Tibial artery (tissue), 4 donors: Measurements from ENCODE around the gene CYP26C1.

ENCODE experiments used
- DNase-seq, 2 donors: peaks; one replicate each; pipeline ENCODE4 v3.0.0-alpha.2; 2019
- H3K27ac ChIP-seq, 2 donors: fragments of 200-600 bp; sonication (generic) in 1 of 2; 1 replicate in 1 of 2; 2 replicates in 1 of 2; pipeline ENCODE4 v1.5.1; 2018 to 2019; ENCODE audit warnings: mild to moderate bottlenecking in 1 of 2
- H3K27me3 ChIP-seq, 2 donors: fragments of 200-600 bp; sonication (generic) in 1 of 2; one replicate each; pipeline versions ENCODE4 v1.5.1 to v1.6.0; 2016 to 2019
- H3K36me3 ChIP-seq, 3 donors: fragments of 200-600 bp; sonication (generic) in 2 of 3; one replicate each; pipeline ENCODE4 v1.5.1; 2016 to 2019; ENCODE audit warnings: mild to moderate bottlenecking in 2 of 3
- H3K4me1 ChIP-seq, 4 donors: fragments of 200-600 bp; sonication (generic) in 2 of 4; 1 replicate in 3 of 4; 2 replicates in 1 of 4; pipeline ENCODE4 v1.5.1; 2016 to 2019
- H3K4me3 ChIP-seq, 2 donors: fragments of 200-600 bp; sonication (generic) in 1 of 2; 1 replicate in 1 of 2; 2 replicates in 1 of 2; pipeline ENCODE4 v1.5.1; 2018 to 2019; ENCODE audit warnings: mild to moderate bottlenecking in 2 of 2
- H3K9me3 ChIP-seq, 3 donors: fragments of 200-600 bp; sonication (generic) in 1 of 3; one replicate each; pipeline ENCODE4 v1.5.1; 2016 to 2019
- intact Hi-C: fragments of 100-400 bp; cut with DNase I; formaldehyde crosslinking; loops from one replicate; pipeline ENCODE4 v1.15.0; 2023; ENCODE audit warnings: low total_unique reads
- TF ChIP-seq, protein P1 (sequence below), 2 experiments: fragments of 200-600 bp in 1 of 2; fragments of 450-650 bp in 1 of 2; IDR thresholded peaks; one replicate each; pipeline ENCODE4 v1.5.1; 2017 to 2019; ENCODE audit warnings: antibody characterized with exemption in 2 of 2, mild to moderate bottlenecking in 1 of 2, moderate library complexity in 1 of 2

The CYP26C1 gene

DNA sequence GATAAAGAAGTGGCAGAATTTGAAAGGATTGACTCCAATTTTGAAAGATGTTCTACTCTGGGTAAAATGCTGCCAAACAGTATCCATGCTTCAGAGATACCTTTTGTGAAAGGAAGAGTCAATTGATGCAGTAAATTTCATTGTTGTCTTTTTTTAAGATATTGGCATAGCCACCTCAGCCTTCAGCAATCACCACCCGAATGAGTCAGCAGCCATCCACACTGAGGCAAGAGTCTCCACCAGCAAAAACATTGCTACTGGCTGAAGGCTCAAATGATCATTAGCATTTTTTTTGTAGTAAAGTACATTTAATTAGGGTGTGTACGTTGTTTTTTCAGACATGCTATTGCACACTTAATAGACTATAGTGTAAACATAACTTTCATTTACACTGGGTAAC, 31.7 kb upstream of the CYP26C1 start:
- Histone ChIP-seq H3K4me1 (peaks cover 0 to 67% (median 25%) of the 10 kb centered on the region in 4 donors), H3K36me3 (peaks cover 3 to 4% (median 3%) of the 10 kb centered on the region in 3 donors), H3K9me3 (peaks cover 0 to 5% (median 0%) of the 10 kb centered on the region in 3 donors), H3K27me3 (no peaks in the 10 kb centered on the region), H3K4me3 (no peak overlapping the region), H3K27ac (peak overlapping the region in 1 of 2 donors; percentile 67)
- TF ChIP-seq, protein P1, sequence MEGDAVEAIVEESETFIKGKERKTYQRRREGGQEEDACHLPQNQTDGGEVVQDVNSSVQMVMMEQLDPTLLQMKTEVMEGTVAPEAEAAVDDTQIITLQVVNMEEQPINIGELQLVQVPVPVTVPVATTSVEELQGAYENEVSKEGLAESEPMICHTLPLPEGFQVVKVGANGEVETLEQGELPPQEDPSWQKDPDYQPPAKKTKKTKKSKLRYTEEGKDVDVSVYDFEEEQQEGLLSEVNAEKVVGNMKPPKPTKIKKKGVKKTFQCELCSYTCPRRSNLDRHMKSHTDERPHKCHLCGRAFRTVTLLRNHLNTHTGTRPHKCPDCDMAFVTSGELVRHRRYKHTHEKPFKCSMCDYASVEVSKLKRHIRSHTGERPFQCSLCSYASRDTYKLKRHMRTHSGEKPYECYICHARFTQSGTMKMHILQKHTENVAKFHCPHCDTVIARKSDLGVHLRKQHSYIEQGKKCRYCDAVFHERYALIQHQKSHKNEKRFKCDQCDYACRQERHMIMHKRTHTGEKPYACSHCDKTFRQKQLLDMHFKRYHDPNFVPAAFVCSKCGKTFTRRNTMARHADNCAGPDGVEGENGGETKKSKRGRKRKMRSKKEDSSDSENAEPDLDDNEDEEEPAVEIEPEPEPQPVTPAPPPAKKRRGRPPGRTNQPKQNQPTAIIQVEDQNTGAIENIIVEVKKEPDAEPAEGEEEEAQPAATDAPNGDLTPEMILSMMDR (IDR thresholded peaks at IDR 0.05), result no peak
- intact Hi-C loops, result no loop called here
- no peak for DNase-seq

GRCh38 chr10:93030409-93030808, 30.2 kb upstream of the CYP26C1 start:
- DNase-seq, result no peak
- Histone ChIP-seq H3K4me1 (peaks cover 0 to 66% (median 22%) of the 10 kb centered on the region in 4 donors), H3K36me3 (peaks cover 3 to 4% (median 3%) of the 10 kb centered on the region in 3 donors), H3K9me3 (peaks cover 0 to 5% (median 0%) of the 10 kb centered on the region in 3 donors), H3K27me3 (no peaks in the 10 kb centered on the region), H3K27ac (peak overlapping the region; percentile 60 to 67), H3K4me3 (no peak overlapping the region)
- intact Hi-C loops, result no loop called here
- TF ChIP-seq, protein P1 (IDR thresholded peaks at IDR 0.05), result no peak

- TF ChIP-seq, protein P1 (IDR thresholded peaks at IDR 0.05), result no peak
- Histone ChIP-seq H3K9me3 (peaks cover 0 to 4% (median 0%) of the 10 kb centered on the region in 3 donors), H3K27me3 (no peaks in the 10 kb centered on the region), H3K36me3 (peaks cover 0 to 3% (median under 1%) of the 10 kb centered on the region in 3 donors), H3K4me3 (peak overlapping the region in 1 of 2 donors; percentile 15), H3K4me1 (peaks cover 0 to 62% (median 22%) of the 10 kb centered on the region in 4 donors), H3K27ac (peak overlapping the region; percentile 60 to 67)
- intact Hi-C loops, result no loop called here
- DNase-seq, result no peak
Measured at GRCh38 chr10:93032105-93032808, 28.3 kb upstream of the CYP26C1 start.

GRCh38 chr10:93032809-93033137, 27.8 kb upstream of the CYP26C1 start:
- Histone ChIP-seq H3K27me3 (no peaks in the 10 kb centered on the region), H3K36me3 (no peaks in the 10 kb centered on the region), H3K27ac (peak overlapping the region; percentile 60 to 67), H3K9me3 (no peaks in the 10 kb centered on the region), H3K4me3 (no peak overlapping the region), H3K4me1 (peaks cover 0 to 62% (median 22%) of the 10 kb centered on the region in 4 donors)
- TF ChIP-seq, protein P1 (IDR thresholded peaks at IDR 0.05), result no peak
- intact Hi-C loops, result no loop called here
- DNase-seq, result no peak

DNA sequence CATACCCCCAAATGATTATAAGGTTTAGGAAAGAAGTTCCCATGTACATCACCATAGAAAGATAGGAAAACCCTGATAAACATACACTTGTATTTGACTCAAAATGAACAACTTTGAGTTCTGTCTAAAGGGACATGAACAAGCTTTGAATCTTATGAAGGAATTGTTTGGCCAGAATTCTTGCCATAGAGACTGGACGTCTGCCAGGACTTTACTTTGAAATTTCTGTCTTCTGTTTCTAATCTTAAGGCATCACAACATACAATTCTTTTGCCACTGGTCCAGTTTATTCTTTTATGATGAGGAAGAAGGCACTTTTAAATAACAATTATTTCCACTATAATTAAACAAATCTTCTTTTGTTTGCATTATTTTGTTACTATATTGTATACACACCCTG, 26.2 kb upstream of the CYP26C1 start:
- no peak overlapping the region for H3K27ac ChIP-seq
- no peak for DNase-seq
- no peaks in the 10 kb centered on the region for H3K9me3 ChIP-seq
- peaks cover 0 to 53% (median 20%) of the 10 kb centered on the region in 4 donors for H3K4me1 ChIP-seq
- H3K4me3 ChIP-seq, result no peak overlapping the region
- no peaks in the 10 kb centered on the region for H3K36me3 ChIP-seq
- intact Hi-C loops, result no loop called here
- H3K27me3 ChIP-seq, result no peaks in the 10 kb centered on the region
- TF ChIP-seq, protein P1 (IDR thresholded peaks at IDR 0.05), result no peak
